Measurements from ENCODE around the gene DEUP1.

DNA sequence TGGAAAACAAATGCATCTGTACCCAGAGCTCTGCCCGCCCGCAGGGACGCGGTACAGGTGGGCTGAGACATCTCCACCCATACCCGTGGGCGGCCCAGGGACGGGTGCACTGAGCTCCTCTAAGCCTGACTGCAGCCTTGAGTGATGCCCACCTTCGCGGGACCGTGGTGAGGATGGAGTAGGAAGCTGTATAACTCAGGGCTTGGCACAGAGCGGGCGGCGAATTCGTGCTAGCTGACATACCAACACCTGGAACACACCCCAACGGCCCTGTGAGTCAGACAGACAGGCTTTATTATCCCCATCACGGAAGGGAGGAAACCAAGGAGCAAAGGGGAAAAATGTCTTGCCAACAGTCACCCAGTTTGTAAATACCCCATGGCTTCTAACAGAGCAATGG is 150.7 kb downstream of the DEUP1 start:
- TF ChIP-seq POLR2A (IDR thresholded peaks at IDR 0.05), result no peak
- no peak for TF ChIP-seq CTCF (IDR thresholded peaks at IDR 0.05)
- no peak for TF ChIP-seq POLR2AphosphoS5 (IDR thresholded peaks at IDR 0.05)
